ENCODE measurements around the gene MEGF9.

- TF ChIP-seq CTCF (IDR thresholded peaks at IDR 0.05; ENCODE audit: insufficient read depth, low read length, poor library complexity, severe bottlenecking): no peak
- no peak for TF ChIP-seq EZH2phosphoT487 (conservative IDR thresholded peaks at IDR 0.05; ENCODE audit: low read length)
Measured at GRCh38 chr9:120725907-120726306, 11.6 kb upstream of the MEGF9 start.

Measured in SU-DHL-6 (cell line).